ENCODE data around the gene SLC30A1. TPM values are rescaled to one million over a fixed set of nuclear protein-coding genes. Genes with fewer than 3 reads are reported as not detected.

The SLC30A1 gene
- total and polyA plus RNA-seq, 10 of the 15 experiments (the other 5 are each of a cell fraction or from before 2014, with no cell fraction given), result 3.5 to 14.1 (median 8.8) TPM

- Histone ChIP-seq H3K4me1 (ENCODE audit: control insufficient read depth, insufficient read depth, low read length) (peaks cover 48% of the 10 kb centered on the region), H3K27ac (ENCODE audit: control insufficient read depth, insufficient read depth) (no peak overlapping the region), H3K79me2 (ENCODE audit: control insufficient read depth, insufficient read depth, low read length) (no peaks in the 10 kb centered on the region), H2AFZ (ENCODE audit: control insufficient read depth, low read depth, low read length) (no peak overlapping the region), H3K9ac (ENCODE audit: control insufficient read depth, insufficient read depth, low read length) (no peak overlapping the region), H3K9me3 (replicated peaks; ENCODE audit: control insufficient read depth, insufficient read depth, low read length) (no peaks in the 10 kb centered on the region), H3K4me2 (ENCODE audit: control insufficient read depth, insufficient read depth) (no peak overlapping the region), H3K36me3 (ENCODE audit: control insufficient read depth in 2 of 2, insufficient read depth in 2 of 2, low read length in 1 of 2) (no peaks in the 10 kb centered on the region), H4K20me1 (ENCODE audit: control insufficient read depth, insufficient read depth) (no peaks in the 10 kb centered on the region), H3K27me3 (replicated peaks in 1 of 2; ENCODE audit: control insufficient read depth in 2 of 2, insufficient read depth in 2 of 2, low read length in 1 of 2) (no peaks in the 10 kb centered on the region), H3K4me3 (no peak overlapping the region)
- no peak for TF ChIP-seq MYB (IDR thresholded peaks at IDR 0.05; ENCODE audit: borderline replicate concordance, low read depth, low read length)
- TF ChIP-seq NR2F1 (conservative IDR thresholded peaks at IDR 0.05), result no peak
- POLR2A ChIA-PET, result no interaction called here
- FAIRE-seq (no peak), ATAC-seq (no peak), DNase-seq (ENCODE audit: low read depth, low spot score) (no peak)
- no TSS peak for BruUV-seq (replicated peaks)
- CTCF ChIA-PET, result no interaction called here
- SMC1A ChIA-PET (ENCODE audit: uncharacterized antibody, unreplicated experiment), result no interaction called here
- in situ Hi-C loops (cut with MboI), result no loop called here
- intact Hi-C loops (cut with micrococcal nuclease; ENCODE audit: unreplicated experiment), result no loop called here
- 86% methylated on average over 9 of the region's 9 CpGs for WGBS (ENCODE audit: insufficient coverage, insufficient replicate concordance, low lambda C conversion rate, missing lambda C conversion rate)
- RAD21 ChIA-PET (ENCODE audit: unreplicated experiment), result no interaction called here
Measured at GRCh38 chr1:211525101-211525676, 53.8 kb downstream of the SLC30A1 start.

- H3K4me3 ChIP-seq, result no peak overlapping the region
- DNase-seq (ENCODE audit: low read depth, low spot score) (no peak), ATAC-seq (no peak), FAIRE-seq (no peak)
- ChIA-PET SMC1A (ENCODE audit: uncharacterized antibody, unreplicated experiment) (no interaction called here), RAD21 (ENCODE audit: unreplicated experiment) (interaction anchor here (0.8 kb wide), 1 partner anchor 154 kb away, joined by 3 read pairs; no protein-coding TSS in a partner anchor), CTCF (interaction anchor here (2.2 kb wide), 1 partner anchor 10 kb away, joined by 12 read pairs; no protein-coding TSS in a partner anchor), POLR2A (no interaction called here)
- peaks cover 51% of the 10 kb centered on the region for H3K4me1 ChIP-seq (ENCODE audit: control insufficient read depth, insufficient read depth, low read length)
- no TSS peak for BruUV-seq (replicated peaks)
- no peaks in the 10 kb centered on the region for H3K27me3 ChIP-seq (replicated peaks in 1 of 2; ENCODE audit: control insufficient read depth in 2 of 2, insufficient read depth in 2 of 2, low read length in 1 of 2)
- intact Hi-C loops (cut with micrococcal nuclease; ENCODE audit: unreplicated experiment), result no loop called here
- H3K4me2 ChIP-seq (ENCODE audit: control insufficient read depth, insufficient read depth), result no peak overlapping the region
- no peak overlapping the region for H3K27ac ChIP-seq (ENCODE audit: control insufficient read depth, insufficient read depth)
- no peaks in the 10 kb centered on the region for H3K36me3 ChIP-seq (ENCODE audit: control insufficient read depth in 2 of 2, insufficient read depth in 2 of 2, low read length in 1 of 2)
- H2AFZ ChIP-seq (ENCODE audit: control insufficient read depth, low read depth, low read length), result no peak overlapping the region
- no peaks in the 10 kb centered on the region for H3K79me2 ChIP-seq (ENCODE audit: control insufficient read depth, insufficient read depth, low read length)
- H3K9ac ChIP-seq (ENCODE audit: control insufficient read depth, insufficient read depth, low read length), result no peak overlapping the region
- H3K9me3 ChIP-seq (replicated peaks; ENCODE audit: control insufficient read depth, insufficient read depth, low read length), result no peaks in the 10 kb centered on the region
- in situ Hi-C loops (cut with MboI), result no loop called here
- H4K20me1 ChIP-seq (ENCODE audit: control insufficient read depth, insufficient read depth), result no peaks in the 10 kb centered on the region
- 72% methylated on average over 9 of the region's 10 CpGs for WGBS (ENCODE audit: insufficient coverage, insufficient replicate concordance, low lambda C conversion rate, missing lambda C conversion rate)
- TF ChIP-seq GABPA (IDR thresholded peaks at IDR 0.05; ENCODE audit: low read depth) (no peak), NFYA (IDR thresholded peaks at IDR 0.05; ENCODE audit: borderline replicate concordance, low read depth, low read length) (no peak), REST (IDR thresholded peaks at IDR 0.05; ENCODE audit: low read depth, low read length) (no peak), SIX5 (IDR thresholded peaks at IDR 0.05; ENCODE audit: low read depth, low read length, severe bottlenecking) (no peak), NFIC (IDR thresholded peaks at IDR 0.05; ENCODE audit: low read depth, low read length) (no peak), CHD4 (IDR thresholded peaks at IDR 0.05) (no peak), TCF3 (IDR thresholded peaks at IDR 0.05; ENCODE audit: borderline replicate concordance, insufficient read depth, low read depth, low read length) (no peak), SPI1 (IDR thresholded peaks at IDR 0.05; ENCODE audit: borderline replicate concordance, insufficient read depth, low read depth, low read length) (no peak), NFYB (IDR thresholded peaks at IDR 0.05; ENCODE audit: insufficient read depth, low read depth, low read length) (no peak), ZBED1 (IDR thresholded peaks at IDR 0.05; ENCODE audit: borderline replicate concordance) (no peak), FOS (IDR thresholded peaks at IDR 0.05; ENCODE audit: borderline replicate concordance, extremely low read depth, insufficient read length) (no peak), TCF12 (IDR thresholded peaks at IDR 0.05; ENCODE audit: low read depth, low read length) (no peak), KAT2A (conservative IDR thresholded peaks at IDR 0.05; ENCODE audit: control insufficient read depth, low read depth, low read length) (no peak), TCF7 (IDR thresholded peaks at IDR 0.05; ENCODE audit: borderline replicate concordance) (no peak)
Measured at GRCh38 chr1:211524521-211524920, 54.4 kb downstream of the SLC30A1 start.
